Neural crest cell (in vitro differentiated cells): ENCODE data around the gene COMMD9. TPM values are rescaled to one million over a fixed set of nuclear protein-coding genes. Genes with fewer than 3 reads are reported as not detected.

Experiments used
- DNase-seq: peaks from one replicate; pipeline ENCODE4 v3.0.0; 2021; ENCODE audit warnings: low read depth, mixed read lengths, low spot score
- H3K27ac Mint-ChIP-seq: one replicate; pipeline ENCODE4 v1.8.0; 2021; ENCODE audit warnings: mild to moderate bottlenecking, mixed read lengths; ENCODE audit not compliant: unreplicated experiment
- H3K27me3 Mint-ChIP-seq: 2 replicates; pipeline ENCODE4 v1.8.0; 2021; ENCODE audit warnings: low read depth, mild to moderate bottlenecking, mixed read lengths
- H3K36me3 Mint-ChIP-seq: 2 replicates; pipeline ENCODE4 v1.8.0; 2021; ENCODE audit warnings: low read depth, mild to moderate bottlenecking, mixed read lengths
- H3K4me1 Mint-ChIP-seq: 2 replicates; pipeline ENCODE4 v1.8.0; 2021; ENCODE audit warnings: mixed read lengths
- H3K4me3 Mint-ChIP-seq: one replicate; pipeline ENCODE4 v1.8.0; 2021; ENCODE audit warnings: mild to moderate bottlenecking, mixed read lengths
- H3K9me3 Mint-ChIP-seq: 2 replicates; pipeline ENCODE4 v1.8.0; 2021; ENCODE audit warnings: mixed read lengths
- CTCF ChIP-seq: fragments of 200-600 bp; sonication (generic); conservative IDR thresholded peaks from 2 replicates; pipeline ENCODE4 v1.5.0; 2021; ENCODE audit warnings: antibody characterized with exemption, mild to moderate bottlenecking
- total RNA-seq: library from RNA; stranded (reverse); gene quantifications from 2 replicates; pipeline ENCODE4 v1.2.1, GENCODE V29; 2021

The COMMD9 gene
- total RNA-seq, 1 donor from 2014 or later: 77.4 TPM

GRCh38 chr11:36264011-36264972, 24.9 kb downstream of the COMMD9 start:
- H3K4me3 Mint-ChIP-seq: no peak overlapping the region

GRCh38 chr11:36261094-36261493, 28.1 kb downstream of the COMMD9 start:
- Mint-ChIP-seq H3K4me3 (no peak overlapping the region), H3K27ac (peak overlapping the region; percentile 20), H3K27me3 (peaks cover 2% of the 10 kb centered on the region), H3K4me1 (peaks cover 14% of the 10 kb centered on the region), H3K9me3 (no peaks in the 10 kb centered on the region), H3K36me3 (no peaks in the 10 kb centered on the region)
- DNase-seq: no peak
- TF ChIP-seq CTCF: no peak

More at GRCh38 chr11:36264011-36264972, 24.9 kb downstream of the COMMD9 start:
- Mint-ChIP-seq H3K36me3 (no peaks in the 10 kb centered on the region), H3K9me3 (no peaks in the 10 kb centered on the region), H3K27me3 (no peaks in the 10 kb centered on the region), H3K27ac (no peak overlapping the region), H3K4me1 (peaks cover 4% of the 10 kb centered on the region)
- no peak for TF ChIP-seq CTCF
- DNase-seq: no peak

- peak; percentile 72 for TF ChIP-seq CTCF
- Mint-ChIP-seq H3K9me3 (no peaks in the 10 kb centered on the region), H3K4me1 (peaks cover 10% of the 10 kb centered on the region), H3K36me3 (no peaks in the 10 kb centered on the region), H3K27ac (no peak overlapping the region), H3K27me3 (peaks cover 2% of the 10 kb centered on the region), H3K4me3 (no peak overlapping the region)
- peak; percentile 52 for DNase-seq
Measured at GRCh38 chr11:36258730-36259360, 30.4 kb downstream of the COMMD9 start.

DNA sequence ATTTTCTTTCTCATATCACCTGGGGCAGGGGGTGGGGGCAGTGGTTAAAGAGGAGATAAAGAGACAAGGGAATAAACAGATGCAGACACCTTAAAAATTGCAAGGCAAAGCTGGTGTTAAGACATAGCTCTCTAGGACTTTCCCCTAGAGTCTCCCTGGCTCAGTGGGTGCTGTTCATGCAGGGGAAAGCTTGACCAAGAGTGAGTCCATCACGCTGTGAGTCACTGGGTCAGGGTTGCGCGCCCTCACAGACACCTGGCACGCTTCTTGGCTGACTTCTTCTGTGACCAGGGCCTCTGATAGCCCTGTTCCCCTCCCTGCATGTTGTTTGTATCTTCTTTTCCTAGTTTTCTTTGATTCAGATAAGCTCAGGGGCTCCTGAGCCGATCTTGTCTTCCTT, 31.9 kb downstream of the COMMD9 start:
- TF ChIP-seq CTCF: no peak
- Mint-ChIP-seq H3K27ac (no peak overlapping the region), H3K9me3 (no peaks in the 10 kb centered on the region), H3K4me1 (peaks cover 20% of the 10 kb centered on the region), H3K4me3 (no peak overlapping the region), H3K27me3 (peaks cover 2% of the 10 kb centered on the region), H3K36me3 (no peaks in the 10 kb centered on the region)
- DNase-seq: no peak

DNA sequence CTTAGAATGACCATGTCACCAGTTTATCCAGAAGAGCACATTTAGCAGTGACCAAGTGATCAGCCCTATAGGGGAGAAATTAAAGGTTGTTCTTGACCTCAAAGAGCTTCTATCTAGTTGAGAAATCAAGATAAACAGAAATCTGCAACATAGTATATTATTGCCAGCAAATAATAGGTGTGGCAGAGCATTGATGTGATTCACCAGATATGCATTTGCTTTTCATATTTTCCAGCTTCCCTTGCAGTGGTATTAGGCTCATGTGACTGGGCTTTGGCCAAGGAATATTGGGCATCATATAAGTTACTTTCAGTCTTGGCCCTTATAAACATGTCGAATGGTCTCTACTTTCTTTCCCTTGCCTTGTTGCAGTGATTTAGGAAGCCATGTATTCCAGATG, 34.5 kb downstream of the COMMD9 start:
- H3K27me3 Mint-ChIP-seq: peaks cover 2% of the 10 kb centered on the region
- no peak for TF ChIP-seq CTCF
- H3K9me3 Mint-ChIP-seq: peaks cover 7% of the 10 kb centered on the region
- H3K36me3 Mint-ChIP-seq: peaks cover 3% of the 10 kb centered on the region
- DNase-seq: no peak
- no peak overlapping the region for H3K4me3 Mint-ChIP-seq
- no peak overlapping the region for H3K27ac Mint-ChIP-seq
- H3K4me1 Mint-ChIP-seq: peaks cover 28% of the 10 kb centered on the region
